HFF-Myc (cell line): ENCODE results near the gene CCDC148.

Source experiments
- DNase-seq: peaks from one replicate; pipeline ENCODE4 v3.0.0-alpha.2; 2011; ENCODE audit warnings: low read depth; ENCODE audit errors: extremely low read depth
- H3K4me3 ChIP-seq: replicated peaks from 2 replicates; pipeline ENCODE4 v1.5.1; 2011; ENCODE audit warnings: low read depth, mild to moderate bottlenecking, control low read depth, low read length
- CTCF ChIP-seq: IDR thresholded peaks from 2 replicates; pipeline ENCODE4 v1.5.1; 2012; ENCODE audit warnings: mild to moderate bottlenecking, low read depth, low read length, control low read depth; ENCODE audit errors: missing control alignments

Gene CCDC148

GRCh38 chr2:158395166-158395565, 61.4 kb downstream of the CCDC148 start:
- DNase-seq, result no peak
- no peak for TF ChIP-seq CTCF
- H3K4me3 ChIP-seq, result no peak overlapping the region

- H3K4me3 ChIP-seq, result no peak overlapping the region
- no peak for DNase-seq
- no peak for TF ChIP-seq CTCF
Observed at GRCh38 chr2:158394453-158394852, 62.1 kb downstream of the CCDC148 start.

- no peak for DNase-seq
- TF ChIP-seq CTCF, result no peak
- no peak overlapping the region for H3K4me3 ChIP-seq
Observed at GRCh38 chr2:158393886-158394285, 62.7 kb downstream of the CCDC148 start.

GRCh38 chr2:158392687-158393086, 63.9 kb downstream of the CCDC148 start:
- DNase-seq, result no peak
- TF ChIP-seq CTCF, result no peak
- no peak overlapping the region for H3K4me3 ChIP-seq

- no peak for DNase-seq
- no peak overlapping the region for H3K4me3 ChIP-seq
- TF ChIP-seq CTCF, result no peak
Observed at GRCh38 chr2:158391876-158392275, 64.7 kb downstream of the CCDC148 start.

GRCh38 chr2:158391361-158391760, 65.2 kb downstream of the CCDC148 start:
- H3K4me3 ChIP-seq, result no peak overlapping the region
- no peak for DNase-seq
- TF ChIP-seq CTCF, result no peak

GRCh38 chr2:158388159-158388558, 68.4 kb downstream of the CCDC148 start:
- H3K4me3 ChIP-seq, result no peak overlapping the region
- no peak for DNase-seq
- TF ChIP-seq CTCF, result no peak
